HTERT RPE-1 (cell line): ENCODE data around the gene NOTUM.

Experiments used
- in situ Hi-C: fragments of 300-500 bp; cut with MboI; formaldehyde crosslinking; loops from 4 replicates; pipeline ENCODE4 v1.14.3; 2020; ENCODE audit warnings: low sequenced_read_pairs

NOTUM gene

GRCh38 chr17:81912441-81913309 lies 48.3 kb downstream of the NOTUM start:
- in situ Hi-C loops, result no loop called here

GRCh38 chr17:81911969-81912368 lies 49.0 kb downstream of the NOTUM start:
- in situ Hi-C loops, result no loop called here

- in situ Hi-C loops, result no loop called here
These were observed 49.6 kb downstream of the NOTUM start, which contains the start of gene PCYT2 for GRCh38 chr17:81911277-81911961. PCYT2 (minus strand) TSS chr17:81911399; CDS start chr17:81911355, 44 bp downstream.

- in situ Hi-C loops, result no loop called here
These were observed 50.1 kb downstream of the NOTUM start for GRCh38 chr17:81910840-81911276.

DNA sequence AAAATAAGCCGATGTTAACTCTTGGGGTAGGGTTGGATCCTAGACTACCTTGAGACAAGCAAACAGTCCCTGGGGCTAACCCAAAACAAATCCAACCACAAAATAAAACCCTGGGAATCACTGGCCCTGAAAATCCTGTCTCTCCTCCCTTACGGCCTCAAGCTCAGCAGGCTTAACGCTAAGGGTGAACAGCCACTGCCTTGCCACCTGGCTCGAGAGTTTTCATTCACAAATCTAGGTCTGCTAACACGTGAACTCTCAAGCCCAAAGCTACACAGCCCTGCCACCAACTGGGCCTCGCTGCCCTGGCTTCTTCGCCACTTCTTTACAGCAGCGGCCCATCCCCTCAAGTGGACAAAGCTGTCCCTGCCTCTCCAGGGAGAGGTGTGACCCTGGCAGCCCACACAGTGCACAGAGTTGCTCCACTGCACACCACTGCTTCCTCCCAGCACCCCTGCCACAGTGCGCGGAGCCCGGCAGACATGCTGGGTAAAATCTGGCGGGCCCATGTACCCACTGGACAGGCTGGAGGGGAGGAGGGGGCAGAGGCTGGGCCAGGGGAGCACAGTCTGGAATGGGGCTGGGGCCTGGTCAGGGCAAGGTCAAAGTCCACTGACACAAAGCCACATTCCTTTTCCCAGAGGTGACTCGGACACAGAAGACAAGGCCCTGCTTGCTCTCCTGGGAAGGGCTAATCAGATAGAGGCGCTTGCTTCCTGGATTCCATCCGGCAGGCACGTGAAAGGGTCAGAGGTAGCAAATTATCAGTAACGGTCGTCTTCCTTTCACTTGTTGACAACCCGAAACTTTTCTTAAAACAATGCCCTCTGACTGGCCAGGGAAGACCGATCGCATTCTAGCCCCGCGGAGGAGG lies 50.8 kb downstream of the NOTUM start:
- in situ Hi-C loops, result no loop called here

DNA sequence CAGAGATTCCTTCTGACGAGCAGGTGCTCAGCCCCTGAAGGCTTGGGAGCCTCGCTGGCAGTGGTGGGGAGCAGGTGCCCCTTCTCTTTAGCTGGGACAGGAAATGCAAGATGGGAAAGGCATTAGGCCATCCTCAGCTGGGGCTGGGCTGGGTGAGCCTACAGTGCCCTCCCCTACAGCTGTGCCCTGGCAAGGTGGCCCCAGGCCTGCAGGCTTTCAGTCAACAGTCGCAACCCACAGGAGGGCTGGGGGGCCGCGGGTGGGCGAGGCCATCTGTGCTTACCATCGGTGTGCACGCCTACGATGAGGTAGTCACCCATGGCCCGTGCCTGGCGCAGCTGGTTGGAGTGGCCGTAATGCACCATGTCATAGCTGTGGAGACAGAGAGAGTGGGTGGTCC lies 51.8 kb downstream of the NOTUM start:
- in situ Hi-C loops, result no loop called here

- in situ Hi-C loops, result no loop called here
These were observed 52.2 kb downstream of the NOTUM start for GRCh38 chr17:81908793-81909192.

DNA sequence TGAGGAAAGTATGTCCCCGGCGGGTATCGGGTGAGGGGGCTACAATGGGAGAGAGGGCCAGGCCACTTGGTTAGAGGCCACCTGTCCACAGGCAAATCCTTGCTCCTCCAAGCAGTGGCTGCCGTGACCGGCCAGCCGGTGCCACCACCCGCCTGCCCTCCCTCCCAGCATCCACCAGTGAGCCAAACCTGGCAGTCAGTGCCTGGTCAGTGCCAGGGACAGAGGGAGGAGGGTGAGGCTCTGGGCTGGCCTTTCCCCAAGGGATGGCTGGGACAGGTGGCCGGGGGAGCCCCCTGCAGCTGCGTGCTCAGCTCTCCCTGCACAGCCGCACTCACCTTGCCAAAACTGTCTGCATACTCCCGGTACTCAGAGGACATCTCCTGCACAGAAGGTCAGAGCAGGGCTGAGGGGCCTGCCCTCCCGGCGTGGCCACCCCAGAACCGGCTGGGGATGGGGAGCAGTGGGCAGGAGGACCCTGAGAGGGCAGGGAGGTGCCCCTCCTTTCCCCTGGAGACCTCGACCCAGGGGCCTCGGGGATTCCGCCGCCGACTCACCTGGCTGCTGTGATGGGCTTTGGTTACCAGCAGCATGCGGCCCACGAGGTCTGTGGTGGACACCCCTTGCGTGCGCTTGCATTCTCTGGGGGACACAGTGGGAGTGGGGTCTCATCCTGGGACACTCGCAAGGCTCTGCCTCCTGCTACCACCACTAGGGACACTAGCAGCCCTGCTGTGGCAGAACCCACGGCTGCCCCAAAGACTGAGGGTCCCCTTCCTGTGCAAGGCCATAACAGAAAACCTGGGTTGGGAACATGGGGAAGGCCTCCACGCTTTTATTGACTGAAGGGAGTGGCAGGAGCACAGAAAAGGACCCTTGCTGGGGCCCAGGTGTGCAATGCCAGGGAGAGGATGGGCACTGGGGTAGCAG lies 53.5 kb downstream of the NOTUM start:
- in situ Hi-C loops, result no loop called here

GRCh38 chr17:81906476-81907218 lies 54.3 kb downstream of the NOTUM start:
- in situ Hi-C loops, result no loop called here

DNA sequence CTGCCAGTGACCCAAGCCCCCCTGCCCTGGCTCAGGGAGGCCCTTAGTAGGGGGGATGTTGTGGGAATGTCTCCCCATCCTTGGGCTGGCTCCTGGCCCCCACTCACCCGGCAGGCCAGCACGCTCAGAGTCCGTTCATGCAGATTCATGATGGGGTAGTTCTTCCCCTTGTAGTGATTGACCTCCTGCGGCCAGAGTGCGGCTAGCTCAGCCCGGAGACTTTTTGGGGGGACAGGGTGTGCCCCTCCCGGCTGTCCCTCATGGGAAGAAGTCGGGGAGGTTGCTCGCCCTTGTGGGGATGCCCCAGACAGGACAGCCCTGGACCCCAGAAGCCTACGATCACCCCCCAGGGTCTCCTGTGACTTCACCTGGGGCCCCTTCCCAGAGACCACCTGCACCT lies 55.0 kb downstream of the NOTUM start:
- in situ Hi-C loops, result no loop called here

- in situ Hi-C loops, result no loop called here
These were observed 55.5 kb downstream of the NOTUM start for GRCh38 chr17:81905424-81905875.

DNA sequence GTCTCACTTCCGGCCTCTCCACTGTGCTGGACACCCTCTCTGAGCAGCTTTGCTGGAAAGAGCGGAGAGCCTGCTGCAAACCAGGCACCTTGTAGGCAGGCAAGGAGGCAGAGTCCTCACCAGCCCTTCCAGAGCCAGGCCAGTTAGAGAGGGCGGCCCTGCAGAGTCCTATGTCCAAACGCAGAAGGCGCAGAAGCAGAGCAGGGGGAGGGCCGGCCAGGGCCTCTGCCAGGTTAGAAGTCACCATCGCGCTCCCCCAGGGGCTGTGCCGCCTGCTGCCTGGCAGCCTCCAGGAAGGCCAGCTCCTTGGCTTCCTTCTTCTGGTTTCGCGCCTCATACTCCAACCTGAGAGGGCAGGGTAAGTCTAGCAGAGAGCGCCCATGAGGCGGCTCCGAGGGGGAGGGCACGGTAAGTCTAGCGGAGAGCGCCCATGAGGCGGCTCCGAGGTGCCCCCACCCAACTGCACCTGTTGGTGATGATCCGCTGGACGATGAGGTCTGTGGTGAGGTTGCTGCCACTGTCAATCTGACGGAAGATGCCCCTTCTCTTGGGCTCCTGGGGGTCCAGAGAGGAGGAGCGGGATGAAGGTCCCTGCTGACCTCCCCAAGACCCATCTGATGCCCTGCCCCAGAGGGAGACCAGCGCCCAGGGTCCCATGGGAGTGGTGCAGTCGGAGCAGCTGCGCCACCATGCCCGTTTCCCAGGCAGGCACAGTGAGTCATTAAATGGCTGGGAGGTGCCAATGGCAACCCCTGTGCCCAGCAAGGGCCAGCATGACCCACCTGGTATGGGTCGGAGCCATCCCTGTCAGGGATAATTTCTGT lies 56.2 kb downstream of the NOTUM start:
- in situ Hi-C loops, result no loop called here

GRCh38 chr17:81903896-81904599 lies 56.9 kb downstream of the NOTUM start:
- in situ Hi-C loops, result no loop called here

GRCh38 chr17:81903415-81903831 lies 57.6 kb downstream of the NOTUM start:
- in situ Hi-C loops, result no loop called here

GRCh38 chr17:81902653-81903414 lies 58.2 kb downstream of the NOTUM start:
- in situ Hi-C loops, result no loop called here
